HG02870 (cell line): Measurements from ENCODE around the gene CD101.
"Not testable (repeated sequence)": the region's sequence is repeated elsewhere in the genome, so short reads cannot be mapped to it uniquely, and the experiment has no call there.

Source experiments
- ATAC-seq: cut with Tn5 transposase; IDR thresholded peaks from one replicate; pipeline ENCODE4 v1.9.1; 2021; ENCODE audit warnings: mild to moderate bottlenecking, moderate library complexity; ENCODE audit not compliant: unreplicated experiment

The CD101 gene, protein sequence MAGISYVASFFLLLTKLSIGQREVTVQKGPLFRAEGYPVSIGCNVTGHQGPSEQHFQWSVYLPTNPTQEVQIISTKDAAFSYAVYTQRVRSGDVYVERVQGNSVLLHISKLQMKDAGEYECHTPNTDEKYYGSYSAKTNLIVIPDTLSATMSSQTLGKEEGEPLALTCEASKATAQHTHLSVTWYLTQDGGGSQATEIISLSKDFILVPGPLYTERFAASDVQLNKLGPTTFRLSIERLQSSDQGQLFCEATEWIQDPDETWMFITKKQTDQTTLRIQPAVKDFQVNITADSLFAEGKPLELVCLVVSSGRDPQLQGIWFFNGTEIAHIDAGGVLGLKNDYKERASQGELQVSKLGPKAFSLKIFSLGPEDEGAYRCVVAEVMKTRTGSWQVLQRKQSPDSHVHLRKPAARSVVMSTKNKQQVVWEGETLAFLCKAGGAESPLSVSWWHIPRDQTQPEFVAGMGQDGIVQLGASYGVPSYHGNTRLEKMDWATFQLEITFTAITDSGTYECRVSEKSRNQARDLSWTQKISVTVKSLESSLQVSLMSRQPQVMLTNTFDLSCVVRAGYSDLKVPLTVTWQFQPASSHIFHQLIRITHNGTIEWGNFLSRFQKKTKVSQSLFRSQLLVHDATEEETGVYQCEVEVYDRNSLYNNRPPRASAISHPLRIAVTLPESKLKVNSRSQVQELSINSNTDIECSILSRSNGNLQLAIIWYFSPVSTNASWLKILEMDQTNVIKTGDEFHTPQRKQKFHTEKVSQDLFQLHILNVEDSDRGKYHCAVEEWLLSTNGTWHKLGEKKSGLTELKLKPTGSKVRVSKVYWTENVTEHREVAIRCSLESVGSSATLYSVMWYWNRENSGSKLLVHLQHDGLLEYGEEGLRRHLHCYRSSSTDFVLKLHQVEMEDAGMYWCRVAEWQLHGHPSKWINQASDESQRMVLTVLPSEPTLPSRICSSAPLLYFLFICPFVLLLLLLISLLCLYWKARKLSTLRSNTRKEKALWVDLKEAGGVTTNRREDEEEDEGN

DNA sequence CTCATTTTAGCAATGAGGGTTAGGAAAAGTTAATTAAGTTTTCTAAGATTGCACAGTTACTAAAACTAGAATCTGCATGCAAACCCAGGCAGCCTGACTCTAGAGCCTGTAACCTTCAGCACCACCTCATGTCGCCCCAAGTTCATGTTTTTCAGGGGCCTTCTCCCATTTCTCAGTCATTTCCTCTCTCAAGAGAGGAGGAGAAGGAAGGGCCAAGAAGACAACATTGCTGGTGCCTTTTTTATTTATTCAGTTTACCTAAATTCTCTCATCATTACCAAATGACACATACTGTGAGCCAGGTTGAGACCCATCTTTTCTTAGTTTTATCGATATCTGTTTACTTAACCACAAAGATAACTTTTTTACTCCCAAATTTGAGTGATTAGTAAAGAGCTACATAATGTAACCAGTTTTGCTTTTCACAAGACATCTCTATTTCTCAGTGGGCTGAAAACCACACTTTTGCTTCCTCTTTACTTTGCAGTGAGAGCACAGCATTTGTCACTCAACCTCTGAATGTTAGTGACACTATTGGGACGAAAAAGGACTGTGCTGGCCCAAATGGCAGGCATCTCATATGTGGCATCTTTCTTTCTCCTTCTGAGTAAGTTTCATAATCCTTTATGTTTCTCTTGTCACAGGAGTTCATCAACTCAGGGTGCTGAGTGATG lies at the start of gene CD101:
Gene CD101, plus strand, starts transcription at position 507 of the 674 bp plus-strand sequence. Its CDS starts 58 bp downstream, at position 565.
- peak; percentile 97 for ATAC-seq

DNA sequence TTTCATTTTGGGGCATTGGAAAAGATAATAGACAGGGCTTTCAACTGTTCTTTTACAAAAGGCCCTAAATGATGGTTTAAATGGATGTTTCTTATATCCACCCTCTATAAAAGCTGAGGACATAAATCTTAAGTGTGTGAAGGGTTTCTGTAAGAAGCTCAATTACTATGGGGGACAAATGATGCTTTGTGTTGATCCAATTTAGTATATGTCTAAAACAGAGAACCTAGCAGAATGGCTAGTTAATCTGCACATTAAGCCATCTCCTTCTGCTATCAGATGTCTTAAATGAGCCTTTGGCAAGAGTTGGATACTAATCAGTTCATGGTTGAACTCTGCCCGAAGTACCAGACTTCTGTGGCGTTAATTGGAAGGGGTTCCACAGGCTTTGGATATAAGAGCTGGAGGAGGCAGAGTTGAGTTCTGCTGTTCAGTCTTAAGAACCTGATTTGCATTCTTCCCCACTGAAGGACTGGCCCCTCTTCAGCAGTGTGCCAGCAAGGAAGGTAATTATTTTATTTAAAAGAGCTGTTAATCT lies 48.8 kb upstream of the CD101 start:
- no peak for ATAC-seq

DNA sequence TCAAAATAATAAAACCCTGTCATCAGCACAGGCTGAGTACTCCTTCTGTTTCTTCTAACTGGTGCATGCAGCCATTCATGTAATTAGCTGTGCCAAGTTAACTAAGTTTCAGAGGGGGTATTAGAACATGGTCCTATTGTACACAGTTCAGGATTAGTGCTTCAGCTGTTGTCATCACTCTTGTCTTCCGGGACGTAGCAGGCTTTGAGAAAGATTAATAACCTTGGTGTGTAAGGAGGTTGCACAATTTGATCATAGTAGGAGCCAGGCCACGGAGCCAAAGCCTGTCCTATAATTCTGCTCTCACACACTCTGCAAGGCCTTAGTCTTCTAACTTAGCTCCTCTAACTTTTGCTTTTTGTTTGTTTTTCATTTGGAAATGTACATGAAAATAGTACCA lies 47.1 kb upstream of the CD101 start:
- no peak for ATAC-seq

DNA sequence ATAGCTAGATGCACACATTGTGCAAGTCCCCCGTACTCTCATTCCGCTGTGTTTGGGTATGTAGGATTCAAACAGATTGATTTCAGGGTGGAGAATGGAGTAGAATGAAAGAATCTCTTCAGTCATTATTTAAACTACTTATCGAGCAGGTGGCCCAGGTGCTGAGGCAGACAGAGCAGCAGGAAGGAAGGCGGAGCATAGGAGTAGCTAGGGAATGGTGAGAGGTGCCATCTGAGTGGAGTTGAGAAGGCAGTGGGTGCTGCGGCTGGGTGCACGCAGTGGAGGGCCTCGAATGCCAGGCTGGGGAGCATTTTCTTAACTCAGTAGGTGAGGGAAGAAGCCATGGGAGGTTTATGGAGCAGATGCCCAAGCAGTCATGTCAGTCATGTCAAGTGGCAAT lies 45.2 kb upstream of the CD101 start:
- no peak for ATAC-seq

DNA sequence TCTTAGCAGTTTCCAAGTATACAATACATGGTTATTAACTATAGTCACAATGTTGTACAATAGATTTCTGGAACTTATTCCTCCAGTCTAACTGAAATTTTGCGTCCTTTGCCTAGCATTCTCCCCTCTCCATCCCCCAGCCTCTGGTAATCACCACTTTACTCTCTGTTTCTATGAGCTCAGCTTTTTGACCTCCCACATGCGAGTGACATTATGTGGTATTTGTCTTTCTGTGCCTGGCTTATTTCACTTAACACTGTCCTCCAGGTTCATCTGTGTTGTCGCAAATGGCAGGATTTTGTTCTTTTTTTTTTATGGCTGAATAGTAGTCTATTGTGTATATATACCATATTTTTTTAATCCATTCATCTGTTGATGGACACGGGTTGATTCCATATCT lies 43.9 kb upstream of the CD101 start:
- ATAC-seq, result no peak

DNA sequence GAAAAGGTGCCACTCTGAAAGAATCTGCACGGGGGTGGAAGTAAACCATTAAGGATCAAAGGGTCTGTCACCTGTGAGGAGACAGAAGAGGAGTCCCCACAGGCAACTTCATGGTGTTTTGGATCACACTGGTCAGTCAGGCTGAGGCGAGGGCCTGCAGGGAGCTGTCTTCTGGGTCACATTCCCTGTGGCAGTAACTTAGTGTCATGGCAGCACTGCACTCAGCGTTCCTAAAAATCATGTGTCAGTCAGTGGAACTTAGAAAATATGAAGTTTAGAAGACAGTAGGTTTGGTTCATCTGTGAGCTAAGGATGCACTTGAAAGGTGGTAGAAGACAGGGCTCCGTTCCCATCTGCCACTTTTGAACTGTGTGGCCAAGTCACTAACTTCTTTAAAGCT lies 43.5 kb upstream of the CD101 start:
- ATAC-seq, result no peak

DNA sequence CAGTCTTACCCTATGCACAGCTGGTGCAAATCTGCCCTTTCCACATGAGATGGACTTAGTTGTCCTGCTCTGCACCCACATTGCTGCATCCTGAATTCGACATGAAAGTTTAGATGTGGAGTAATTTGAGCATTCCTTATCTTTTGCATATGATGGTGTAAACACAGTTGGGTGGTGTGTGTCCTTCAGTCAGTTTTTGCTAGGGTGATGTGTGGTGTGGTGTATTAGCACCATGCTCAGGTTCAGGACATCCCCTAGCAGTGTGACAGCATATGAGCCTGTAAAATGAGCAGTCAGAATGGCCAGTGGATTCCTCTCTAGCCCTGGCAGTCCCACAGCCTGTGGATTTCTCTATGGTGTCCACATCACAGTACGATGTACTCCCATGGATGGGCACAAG lies 42.6 kb upstream of the CD101 start:
- ATAC-seq, result no peak

DNA sequence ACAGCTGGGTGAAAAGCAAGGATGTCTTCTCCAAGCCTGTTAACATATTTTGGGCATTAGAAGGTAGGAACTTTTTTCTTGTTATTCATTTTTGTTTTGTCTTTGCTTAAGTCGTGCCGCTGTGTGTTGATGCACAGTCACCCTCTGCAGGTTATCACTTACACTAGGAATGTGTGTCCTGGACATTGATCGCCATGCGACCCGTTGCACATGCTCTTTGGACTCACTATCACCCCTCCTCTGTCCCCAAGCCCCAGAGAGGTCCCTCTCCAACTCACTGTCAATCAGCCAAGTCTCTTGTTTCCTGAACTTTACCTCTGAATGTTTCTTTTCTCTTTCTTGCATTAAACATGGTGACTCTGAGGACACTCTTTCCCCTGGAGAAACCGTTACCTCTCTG lies 40.0 kb upstream of the CD101 start:
- no peak for ATAC-seq

DNA sequence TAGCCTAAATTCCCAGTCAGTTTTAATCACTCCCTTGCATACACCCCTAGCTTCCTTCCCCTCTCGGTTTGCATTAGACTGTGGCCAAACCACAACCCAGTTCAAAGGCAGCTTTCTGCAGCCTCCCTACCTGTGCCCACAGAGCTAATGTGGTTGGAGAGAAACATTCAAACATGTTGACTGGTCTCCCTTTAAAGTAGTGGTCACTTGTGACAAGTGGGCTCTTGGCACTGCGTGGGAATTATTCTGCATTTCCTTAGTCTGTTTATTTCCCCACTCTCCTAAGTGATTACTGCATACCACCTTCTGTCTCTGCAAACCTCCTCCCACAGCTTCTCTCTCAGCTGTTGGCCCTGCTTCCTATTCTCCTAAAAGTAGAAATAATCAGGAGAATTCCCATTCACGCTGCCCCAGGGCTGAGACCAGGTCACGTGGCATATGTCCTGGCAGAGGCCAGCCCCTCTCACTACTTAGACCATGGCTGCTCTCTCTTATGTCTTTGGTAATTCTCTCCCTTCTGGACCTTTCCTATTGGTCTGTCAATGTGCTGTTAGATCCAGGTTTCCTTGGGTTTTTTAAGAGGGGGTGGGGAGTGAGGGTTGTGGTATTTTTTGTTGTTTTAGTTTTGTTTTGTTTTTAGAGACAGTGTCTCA lies 38.4 kb upstream of the CD101 start:
- ATAC-seq, result no peak

DNA sequence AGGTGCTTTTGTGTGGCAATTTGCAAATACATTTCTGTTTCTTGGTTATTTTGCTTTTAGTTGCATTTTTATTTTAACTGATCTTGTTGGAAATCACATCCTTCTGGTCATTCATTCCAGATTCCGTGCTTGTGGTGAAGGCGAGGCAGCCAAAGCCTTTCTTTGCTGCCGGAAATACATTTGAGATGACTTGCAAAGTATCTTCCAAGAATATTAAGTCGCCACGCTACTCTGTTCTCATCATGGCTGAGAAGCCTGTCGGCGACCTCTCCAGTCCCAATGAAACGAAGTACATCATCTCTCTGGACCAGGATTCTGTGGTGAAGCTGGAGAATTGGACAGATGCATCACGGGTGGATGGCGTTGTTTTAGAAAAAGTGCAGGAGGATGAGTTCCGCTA lies 34.8 kb upstream of the CD101 start:
- no peak for ATAC-seq

DNA sequence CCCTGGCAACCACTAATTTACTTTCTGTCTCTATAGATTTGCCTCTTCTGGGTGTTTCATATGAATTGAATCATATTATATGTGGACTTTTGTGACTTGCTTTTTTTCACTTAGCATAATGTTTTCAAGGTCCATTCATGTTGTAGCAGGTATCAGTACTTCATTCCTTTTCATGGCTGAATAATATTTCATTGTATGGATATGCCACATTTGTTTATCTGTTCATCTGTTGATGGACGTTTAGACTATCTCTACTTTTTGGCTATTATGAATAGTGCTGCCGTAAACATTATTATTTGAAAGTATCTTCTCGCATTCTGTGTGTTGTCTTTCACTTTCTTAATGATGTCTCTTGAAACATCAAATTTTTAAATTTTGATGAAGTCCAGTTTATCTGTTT lies 32.8 kb upstream of the CD101 start:
- no peak for ATAC-seq

DNA sequence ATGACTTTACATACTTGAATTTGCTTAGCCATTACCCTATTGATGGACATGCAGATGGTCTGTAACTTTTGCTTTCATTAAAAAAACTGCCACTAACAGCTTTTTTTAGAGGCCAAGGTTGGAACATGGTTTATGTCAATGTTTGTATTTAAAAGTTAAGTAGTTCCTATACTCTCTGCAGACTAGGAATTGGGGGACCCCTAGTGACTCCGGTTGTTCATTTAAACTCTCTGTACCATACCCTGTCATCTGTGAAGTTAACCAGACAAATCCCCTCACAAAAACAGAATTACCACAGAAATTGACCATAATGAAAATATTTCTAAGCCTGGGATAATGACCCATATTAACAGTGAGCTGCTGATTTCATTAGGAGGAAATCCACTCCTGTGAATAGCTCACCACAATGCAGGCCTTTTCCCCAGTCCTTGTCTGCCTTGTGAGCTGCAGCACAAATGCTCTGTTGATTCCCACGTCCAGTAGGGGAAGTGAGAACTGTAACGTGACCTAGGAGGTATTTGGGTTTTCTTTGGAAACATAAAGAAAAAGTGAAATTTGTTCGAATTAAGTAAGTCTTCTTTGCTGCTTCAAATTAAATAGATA lies 30.2 kb upstream of the CD101 start:
- no peak for ATAC-seq

DNA sequence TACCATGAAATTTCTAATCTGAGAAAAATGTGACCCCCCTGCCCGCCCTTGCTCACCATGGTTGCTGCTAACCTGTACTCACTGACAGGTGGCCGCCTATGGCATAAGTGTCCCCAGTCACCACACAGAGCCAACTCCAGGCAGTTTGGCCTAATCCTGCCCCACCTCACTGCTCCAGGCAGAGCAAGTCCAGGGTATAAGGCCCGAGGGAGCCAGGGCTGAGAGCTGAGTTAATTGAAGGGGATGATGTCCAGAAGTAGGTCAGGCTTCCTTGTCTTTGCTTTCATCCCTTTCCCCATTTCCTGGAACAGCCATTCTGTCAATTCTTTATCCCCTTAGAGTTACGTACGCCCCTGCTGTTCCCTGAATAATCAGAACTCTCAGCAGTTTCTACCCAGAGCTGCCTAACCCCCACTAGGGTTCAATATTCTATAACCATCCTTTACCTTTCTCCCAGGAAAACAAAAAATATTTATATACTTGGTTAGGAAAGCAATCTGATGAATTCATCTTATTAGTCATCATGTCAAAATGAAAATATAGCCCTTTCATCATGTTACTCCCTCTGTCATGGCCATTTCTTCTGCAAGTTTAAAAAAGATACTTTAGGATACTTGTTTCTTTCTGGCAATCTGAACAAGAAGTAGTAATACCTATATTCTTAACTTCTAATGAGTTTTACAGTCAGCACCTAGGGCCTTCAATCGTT lies 29.4 kb upstream of the CD101 start:
- no peak for ATAC-seq

DNA sequence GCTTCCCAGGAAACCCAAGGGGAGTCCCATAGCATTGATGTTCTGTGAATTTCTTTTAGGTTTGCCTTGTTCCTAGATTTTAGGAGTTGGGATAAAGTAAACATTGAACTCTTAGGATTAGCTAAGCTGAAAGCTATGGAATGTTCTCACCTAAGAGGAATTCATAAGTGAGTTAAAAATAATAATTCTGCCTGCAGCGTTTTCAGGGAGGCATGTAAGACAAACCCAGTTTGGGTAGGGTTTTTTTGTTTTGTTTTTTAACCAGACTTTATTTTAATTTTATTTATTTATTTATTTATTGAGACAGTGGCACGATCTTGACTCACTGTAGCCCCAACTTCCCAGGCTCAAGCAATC lies 28.9 kb upstream of the CD101 start:
- ATAC-seq, result no peak

DNA sequence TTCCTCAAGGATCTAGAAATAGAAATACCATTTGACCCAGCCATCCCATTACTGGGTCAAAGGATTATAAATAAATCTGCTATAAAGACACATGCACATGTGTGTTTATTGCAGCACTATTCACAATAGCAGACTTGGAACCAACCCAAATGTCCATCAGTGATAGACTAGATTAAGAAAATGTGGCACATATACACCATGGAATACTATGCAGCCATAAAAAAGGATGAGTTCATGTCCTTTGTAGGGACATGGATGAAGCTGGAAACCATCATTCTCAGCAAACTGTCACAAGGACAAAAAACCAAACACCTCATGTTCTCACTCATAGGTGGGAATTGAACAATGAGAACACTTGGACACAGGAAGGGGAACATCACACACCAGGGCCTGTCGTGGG lies 21.3 kb upstream of the CD101 start:
- ATAC-seq, result not testable (repeated sequence)

DNA sequence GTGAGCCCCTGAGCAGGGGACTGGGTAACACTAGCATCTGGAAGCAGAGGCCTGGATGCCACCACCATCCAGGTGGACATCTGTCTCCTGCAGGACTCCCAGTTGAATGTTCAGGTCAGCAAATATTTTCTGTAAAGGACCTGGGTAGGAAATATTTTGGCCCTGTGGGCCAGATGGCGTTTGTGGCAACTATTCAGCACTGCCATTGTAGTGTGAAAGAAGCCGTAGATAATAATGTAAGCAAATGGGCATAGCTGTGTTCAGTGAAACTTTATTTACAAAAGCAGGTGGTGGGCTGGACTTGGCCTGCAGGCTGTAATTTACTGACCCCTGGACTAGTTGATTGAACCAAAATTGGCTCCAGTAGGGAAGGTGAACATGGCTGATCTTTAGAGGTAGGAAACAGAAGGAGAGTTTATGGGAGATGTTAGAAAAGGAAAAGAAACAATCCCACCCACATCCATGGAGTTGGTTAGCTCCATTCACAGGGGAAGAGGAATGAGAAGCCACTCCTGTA lies 20.0 kb upstream of the CD101 start:
- ATAC-seq, result no peak

DNA sequence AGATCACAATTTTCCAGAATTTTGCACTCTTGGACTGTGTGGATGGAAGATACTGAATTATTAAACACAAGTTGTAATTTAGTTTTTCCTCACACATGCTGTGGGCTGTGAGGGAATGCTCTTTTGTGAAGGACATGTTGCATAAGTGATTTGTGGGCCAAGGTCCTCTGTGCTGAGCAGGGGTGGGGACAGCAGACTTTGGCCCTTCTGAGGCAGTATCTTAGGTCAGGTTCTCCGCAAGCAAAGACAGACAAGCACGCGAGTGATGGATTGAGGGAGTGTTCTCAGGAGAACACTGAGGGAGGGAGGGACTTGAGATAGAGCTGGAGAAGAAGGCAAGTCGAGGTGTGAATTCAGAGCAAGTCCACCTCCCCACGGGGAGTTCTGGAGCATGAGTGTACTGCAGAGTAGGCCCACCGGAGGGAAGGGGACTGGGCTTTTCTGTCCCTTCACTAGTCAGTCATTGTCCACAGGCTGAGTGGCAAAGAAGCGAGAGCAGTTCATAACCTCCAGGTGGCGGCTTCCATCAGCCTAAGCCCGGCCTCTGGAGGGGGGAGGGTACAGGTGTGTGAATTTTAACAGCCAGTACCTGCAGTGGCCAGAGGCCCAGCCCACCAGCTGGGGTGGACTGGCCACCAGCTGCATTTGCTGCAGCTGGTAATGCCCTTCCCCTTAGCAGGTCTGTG lies 19.1 kb upstream of the CD101 start:
- no peak for ATAC-seq

DNA sequence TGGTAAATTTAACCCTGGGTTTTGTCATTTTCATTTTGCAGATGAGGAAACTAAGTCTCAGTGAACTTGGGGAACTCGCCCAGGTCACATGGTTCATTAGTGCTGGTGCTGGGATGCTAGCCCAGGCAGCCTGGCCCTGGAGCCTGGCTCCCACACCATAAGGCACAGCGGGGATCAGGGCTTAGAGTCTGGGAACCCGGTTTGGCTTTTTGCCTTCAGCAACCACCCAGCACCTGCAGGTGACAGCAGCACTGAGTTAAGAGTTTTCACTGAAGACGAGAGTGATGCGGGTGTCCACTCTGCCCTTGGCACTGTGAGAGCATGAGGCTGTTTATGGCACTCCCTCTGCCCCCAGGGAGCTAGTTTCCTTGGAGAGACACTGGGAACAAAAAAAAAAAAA lies 18.4 kb upstream of the CD101 start:
- no peak for ATAC-seq

DNA sequence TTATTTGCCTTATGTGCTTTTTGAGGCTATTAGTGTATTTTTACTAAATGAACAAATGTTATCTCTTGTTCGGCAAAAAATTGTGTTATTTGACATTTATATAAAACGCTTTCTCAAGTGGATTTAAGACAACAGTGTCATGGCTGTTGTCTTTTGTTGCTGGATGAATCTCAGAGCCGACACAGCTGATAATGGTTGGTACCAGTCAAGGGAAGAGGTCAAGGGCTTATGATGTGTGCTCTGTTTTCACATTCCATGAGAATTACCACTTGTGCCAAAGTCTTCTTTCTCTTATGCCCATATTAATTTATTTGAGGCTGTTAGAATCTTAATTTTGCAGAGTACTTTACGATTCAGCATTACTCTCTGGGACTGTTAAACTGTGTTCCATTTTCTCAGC lies 17.9 kb upstream of the CD101 start:
- no peak for ATAC-seq
